ENCODE data around the gene SP8. TPM values are rescaled to one million over a fixed set of nuclear protein-coding genes. Genes with fewer than 3 reads are reported as not detected.

The SP8 gene
- total RNA-seq, 1 experiment from 2014 or later = not detected

DNA sequence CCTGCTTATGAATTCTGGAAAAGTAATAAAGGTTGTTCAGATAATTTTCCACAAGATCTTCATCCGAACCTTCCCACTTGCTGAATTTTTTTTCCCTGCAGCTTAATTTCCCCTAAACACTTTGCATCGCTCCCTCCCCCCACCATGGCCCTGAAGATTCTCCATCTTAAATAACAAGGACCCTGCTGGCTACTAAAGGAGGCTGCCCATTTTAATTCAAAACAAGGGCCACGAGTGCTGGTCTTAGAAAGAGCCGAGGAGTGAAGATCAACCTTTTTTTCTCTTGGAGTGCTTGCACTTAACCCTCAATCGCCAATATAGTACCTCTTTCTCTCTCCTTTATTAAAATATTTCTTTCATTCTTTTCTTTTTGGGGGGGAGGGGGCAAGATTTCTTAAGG is 9.2 kb upstream of the SP8 start:
- TF ChIP-seq, protein P1, sequence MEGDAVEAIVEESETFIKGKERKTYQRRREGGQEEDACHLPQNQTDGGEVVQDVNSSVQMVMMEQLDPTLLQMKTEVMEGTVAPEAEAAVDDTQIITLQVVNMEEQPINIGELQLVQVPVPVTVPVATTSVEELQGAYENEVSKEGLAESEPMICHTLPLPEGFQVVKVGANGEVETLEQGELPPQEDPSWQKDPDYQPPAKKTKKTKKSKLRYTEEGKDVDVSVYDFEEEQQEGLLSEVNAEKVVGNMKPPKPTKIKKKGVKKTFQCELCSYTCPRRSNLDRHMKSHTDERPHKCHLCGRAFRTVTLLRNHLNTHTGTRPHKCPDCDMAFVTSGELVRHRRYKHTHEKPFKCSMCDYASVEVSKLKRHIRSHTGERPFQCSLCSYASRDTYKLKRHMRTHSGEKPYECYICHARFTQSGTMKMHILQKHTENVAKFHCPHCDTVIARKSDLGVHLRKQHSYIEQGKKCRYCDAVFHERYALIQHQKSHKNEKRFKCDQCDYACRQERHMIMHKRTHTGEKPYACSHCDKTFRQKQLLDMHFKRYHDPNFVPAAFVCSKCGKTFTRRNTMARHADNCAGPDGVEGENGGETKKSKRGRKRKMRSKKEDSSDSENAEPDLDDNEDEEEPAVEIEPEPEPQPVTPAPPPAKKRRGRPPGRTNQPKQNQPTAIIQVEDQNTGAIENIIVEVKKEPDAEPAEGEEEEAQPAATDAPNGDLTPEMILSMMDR (IDR thresholded peaks at IDR 0.05) = no peak
- TF ChIP-seq TCF7L2 (IDR thresholded peaks at IDR 0.05; ENCODE audit: low read depth, low read length) = no peak
- TF ChIP-seq SIN3A (IDR thresholded peaks at IDR 0.05; ENCODE audit: borderline replicate concordance, insufficient read depth, low read depth, low read length) = no peak
- TF ChIP-seq, protein P2, sequence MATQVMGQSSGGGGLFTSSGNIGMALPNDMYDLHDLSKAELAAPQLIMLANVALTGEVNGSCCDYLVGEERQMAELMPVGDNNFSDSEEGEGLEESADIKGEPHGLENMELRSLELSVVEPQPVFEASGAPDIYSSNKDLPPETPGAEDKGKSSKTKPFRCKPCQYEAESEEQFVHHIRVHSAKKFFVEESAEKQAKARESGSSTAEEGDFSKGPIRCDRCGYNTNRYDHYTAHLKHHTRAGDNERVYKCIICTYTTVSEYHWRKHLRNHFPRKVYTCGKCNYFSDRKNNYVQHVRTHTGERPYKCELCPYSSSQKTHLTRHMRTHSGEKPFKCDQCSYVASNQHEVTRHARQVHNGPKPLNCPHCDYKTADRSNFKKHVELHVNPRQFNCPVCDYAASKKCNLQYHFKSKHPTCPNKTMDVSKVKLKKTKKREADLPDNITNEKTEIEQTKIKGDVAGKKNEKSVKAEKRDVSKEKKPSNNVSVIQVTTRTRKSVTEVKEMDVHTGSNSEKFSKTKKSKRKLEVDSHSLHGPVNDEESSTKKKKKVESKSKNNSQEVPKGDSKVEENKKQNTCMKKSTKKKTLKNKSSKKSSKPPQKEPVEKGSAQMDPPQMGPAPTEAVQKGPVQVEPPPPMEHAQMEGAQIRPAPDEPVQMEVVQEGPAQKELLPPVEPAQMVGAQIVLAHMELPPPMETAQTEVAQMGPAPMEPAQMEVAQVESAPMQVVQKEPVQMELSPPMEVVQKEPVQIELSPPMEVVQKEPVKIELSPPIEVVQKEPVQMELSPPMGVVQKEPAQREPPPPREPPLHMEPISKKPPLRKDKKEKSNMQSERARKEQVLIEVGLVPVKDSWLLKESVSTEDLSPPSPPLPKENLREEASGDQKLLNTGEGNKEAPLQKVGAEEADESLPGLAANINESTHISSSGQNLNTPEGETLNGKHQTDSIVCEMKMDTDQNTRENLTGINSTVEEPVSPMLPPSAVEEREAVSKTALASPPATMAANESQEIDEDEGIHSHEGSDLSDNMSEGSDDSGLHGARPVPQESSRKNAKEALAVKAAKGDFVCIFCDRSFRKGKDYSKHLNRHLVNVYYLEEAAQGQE (IDR thresholded peaks at IDR 0.05; ENCODE audit: insufficient read depth in 1 of 2, low read depth in 2 of 2, low read length in 1 of 2) = no peak
- TF ChIP-seq POLR2AphosphoS5 (IDR thresholded peaks at IDR 0.05; ENCODE audit: low read depth, low read length) = no peak
- Histone ChIP-seq H3K36me3 (ENCODE audit: control insufficient read depth, insufficient read depth, low read length) (no peaks in the 10 kb centered on the region), H3K27ac (ENCODE audit: low read length) (no peak overlapping the region), H3K9me3 (ENCODE audit: control insufficient read depth, insufficient read depth, low read depth, low read length) (no peaks in the 10 kb centered on the region), H3K27me3 (ENCODE audit: control insufficient read depth, insufficient read depth, low read length) (peaks cover 52% of the 10 kb centered on the region), H3K4me3 (ENCODE audit: low read depth in 2 of 2, low read length in 2 of 2) (no peak overlapping the region), H3K4me1 (ENCODE audit: control insufficient read depth, insufficient read depth, low read length) (no peaks in the 10 kb centered on the region; the same call in 1 of the 2 replicates)
- ATAC-seq (no peak), DNase-seq (ENCODE audit: low read depth, low spot score) (no peak)
- no TSS peak for BruUV-seq (replicated peaks)
- ChIA-PET CTCF (no interaction called here), POLR2A (no interaction called here)
- in situ Hi-C loops (cut with HindIII; ENCODE audit: low pct_unique_long_range_greater_than_20kb, low sequenced_read_pairs) (no loop called here), intact Hi-C loops (cut with micrococcal nuclease; ENCODE audit: unreplicated experiment) (loop anchor here (10.0 kb wide), 1 partner anchor 629 kb away; the partner anchor contains the start of gene SP4)

- no peak overlapping the region for H3K27ac ChIP-seq (ENCODE audit: low read length)
- H3K4me3 ChIP-seq (ENCODE audit: low read depth in 2 of 2, low read length in 2 of 2) = no peak overlapping the region
- H3K4me1 ChIP-seq (ENCODE audit: control insufficient read depth, insufficient read depth, low read length) = no peaks in the 10 kb centered on the region; the same call in 1 of the 2 replicates
- POLR2A ChIA-PET = no interaction called here
- no peaks in the 10 kb centered on the region for H3K9me3 ChIP-seq (ENCODE audit: control insufficient read depth, insufficient read depth, low read depth, low read length)
- peaks cover 53% of the 10 kb centered on the region for H3K27me3 ChIP-seq (ENCODE audit: control insufficient read depth, insufficient read depth, low read length)
- in situ Hi-C loops (cut with HindIII; ENCODE audit: low pct_unique_long_range_greater_than_20kb, low sequenced_read_pairs) = no loop called here
- ATAC-seq = no peak
- no peak for TF ChIP-seq SIN3A (IDR thresholded peaks at IDR 0.05; ENCODE audit: borderline replicate concordance, insufficient read depth, low read depth, low read length)
- no peak for TF ChIP-seq POLR2AphosphoS5 (IDR thresholded peaks at IDR 0.05; ENCODE audit: low read depth, low read length)
- TF ChIP-seq, protein P1 (IDR thresholded peaks at IDR 0.05) = no peak
- TF ChIP-seq, protein P2 (IDR thresholded peaks at IDR 0.05; ENCODE audit: insufficient read depth in 1 of 2, low read depth in 2 of 2, low read length in 1 of 2) = no peak
- TF ChIP-seq TCF7L2 (IDR thresholded peaks at IDR 0.05; ENCODE audit: low read depth, low read length) = no peak
- intact Hi-C loops (cut with micrococcal nuclease; ENCODE audit: unreplicated experiment) = loop anchor here (10.0 kb wide), 1 partner anchor 629 kb away; the partner anchor contains the start of gene SP4
- DNase-seq (ENCODE audit: low read depth, low spot score) = no peak
- CTCF ChIA-PET = no interaction called here
- no peaks in the 10 kb centered on the region for H3K36me3 ChIP-seq (ENCODE audit: control insufficient read depth, insufficient read depth, low read length)
- BruUV-seq (replicated peaks) = no TSS peak
Measured at GRCh38 chr7:20795361-20795760, 8.7 kb upstream of the SP8 start.
